Mononuclear cell (primary cell): ENCODE measurements around the gene SASS6. TPM values are rescaled to one million over a fixed set of nuclear protein-coding genes. Genes with fewer than 3 reads are reported as not detected.

Experiments
- H3K27me3 ChIP-seq: 2 replicates; pipeline ENCODE4 v1.6.0; 2011; ENCODE audit warnings: low read length, control low read depth; ENCODE audit not compliant: insufficient read depth
- H3K4me1 ChIP-seq: 2 replicates; pipeline ENCODE4 v1.5.1; 2011; ENCODE audit warnings: mild to moderate bottlenecking, low read length, control low read depth; ENCODE audit not compliant: insufficient read depth
- H3K4me3 ChIP-seq: 2 replicates; pipeline ENCODE4 v1.5.1; 2011; ENCODE audit warnings: mild to moderate bottlenecking, low read length, moderate library complexity
- H3K9me3 ChIP-seq: 2 replicates; pipeline ENCODE4 v1.5.1; 2011; ENCODE audit warnings: low read depth, mild to moderate bottlenecking, control low read depth, low read length
- total RNA-seq: library from RNA; depleted of rRNA; stranded (reverse); fragments of >200 nt; gene quantifications from one replicate; pipeline ENCODE4 v1.2.3, GENCODE V29; 2012

SASS6 gene
- total RNA-seq, 1 donor: 1.8 TPM

DNA sequence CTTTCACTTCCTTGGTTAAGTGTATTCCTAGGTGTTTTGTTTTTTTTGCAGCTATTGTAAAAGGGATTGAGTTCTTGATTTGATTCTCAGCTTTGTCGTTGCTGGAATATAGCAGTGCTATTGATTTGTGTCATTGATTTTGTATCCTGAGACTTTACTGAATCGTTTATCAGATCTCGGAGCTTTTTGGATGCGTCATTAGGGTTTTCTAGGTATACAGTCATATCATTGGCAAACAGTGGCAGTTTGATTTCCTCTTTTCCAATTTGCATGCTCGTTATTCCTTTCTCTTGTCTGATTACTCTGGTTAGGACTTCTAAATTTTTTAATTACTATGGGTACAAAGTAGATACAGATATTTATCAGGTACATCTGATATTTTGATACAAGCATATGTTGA, 87.5 kb downstream of the SASS6 start:
- no peaks in the 10 kb centered on the region for H3K9me3 ChIP-seq
- H3K4me1 ChIP-seq: peaks cover 70% of the 10 kb centered on the region
- no peak overlapping the region for H3K4me3 ChIP-seq
- H3K27me3 ChIP-seq: no peaks in the 10 kb centered on the region

DNA sequence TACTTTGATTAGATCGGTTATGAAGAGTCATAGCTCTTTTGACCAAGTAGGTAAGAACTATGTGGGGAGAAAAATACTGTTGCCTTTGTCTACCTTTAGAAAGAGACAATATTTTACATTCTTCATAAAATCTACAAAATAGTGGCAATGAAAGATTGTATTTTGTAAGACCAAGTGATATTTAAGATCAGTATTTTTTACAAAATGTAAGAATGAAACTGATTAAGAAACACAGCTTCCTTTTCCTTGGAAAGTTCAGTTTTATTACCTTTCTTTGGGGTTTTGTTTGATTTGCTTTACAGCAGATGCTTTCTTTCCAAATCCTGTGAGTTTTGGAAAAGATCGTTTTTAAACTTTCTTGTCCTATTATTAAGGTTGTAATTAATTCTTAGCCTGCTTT, 93.1 kb downstream of the SASS6 start:
- no peaks in the 10 kb centered on the region for H3K9me3 ChIP-seq
- H3K27me3 ChIP-seq: no peaks in the 10 kb centered on the region
- peak overlapping the region; percentile 95 for H3K4me3 ChIP-seq
- H3K4me1 ChIP-seq: peaks cover 40% of the 10 kb centered on the region

DNA sequence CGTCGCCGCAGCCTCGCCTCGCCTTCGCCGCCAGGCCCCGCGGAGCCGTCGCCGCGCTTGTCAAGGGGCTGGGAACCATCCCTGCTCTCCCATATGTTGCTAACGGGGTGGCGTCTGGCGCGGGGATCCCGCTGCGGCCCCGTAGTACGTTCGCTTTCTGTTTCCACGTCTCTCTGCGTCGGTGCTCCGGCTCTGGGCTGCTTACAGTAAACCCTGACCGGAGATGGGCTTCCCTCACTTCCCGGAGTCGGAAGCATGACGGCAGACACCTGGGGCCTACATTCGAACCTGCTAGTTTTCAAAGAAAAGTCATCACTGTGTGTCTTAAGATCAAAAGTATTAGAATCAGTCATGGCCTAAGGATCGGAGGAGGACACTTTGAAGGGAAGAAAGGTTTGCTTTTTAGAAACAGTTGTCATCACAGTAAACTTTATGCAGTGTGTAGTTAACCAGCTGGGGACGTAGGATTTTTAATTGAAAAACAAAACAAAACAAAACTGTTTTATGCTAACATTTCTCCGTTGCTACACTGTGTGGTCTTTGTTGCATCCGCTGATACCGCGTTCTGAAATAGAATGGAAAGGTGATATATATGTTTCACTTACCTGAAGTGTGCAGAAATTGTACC, 94.0 kb downstream of the SASS6 start:
- Histone ChIP-seq H3K4me1 (peaks cover 38% of the 10 kb centered on the region), H3K4me3 (peak overlapping the region; percentile 95), H3K9me3 (no peaks in the 10 kb centered on the region), H3K27me3 (no peaks in the 10 kb centered on the region)

DNA sequence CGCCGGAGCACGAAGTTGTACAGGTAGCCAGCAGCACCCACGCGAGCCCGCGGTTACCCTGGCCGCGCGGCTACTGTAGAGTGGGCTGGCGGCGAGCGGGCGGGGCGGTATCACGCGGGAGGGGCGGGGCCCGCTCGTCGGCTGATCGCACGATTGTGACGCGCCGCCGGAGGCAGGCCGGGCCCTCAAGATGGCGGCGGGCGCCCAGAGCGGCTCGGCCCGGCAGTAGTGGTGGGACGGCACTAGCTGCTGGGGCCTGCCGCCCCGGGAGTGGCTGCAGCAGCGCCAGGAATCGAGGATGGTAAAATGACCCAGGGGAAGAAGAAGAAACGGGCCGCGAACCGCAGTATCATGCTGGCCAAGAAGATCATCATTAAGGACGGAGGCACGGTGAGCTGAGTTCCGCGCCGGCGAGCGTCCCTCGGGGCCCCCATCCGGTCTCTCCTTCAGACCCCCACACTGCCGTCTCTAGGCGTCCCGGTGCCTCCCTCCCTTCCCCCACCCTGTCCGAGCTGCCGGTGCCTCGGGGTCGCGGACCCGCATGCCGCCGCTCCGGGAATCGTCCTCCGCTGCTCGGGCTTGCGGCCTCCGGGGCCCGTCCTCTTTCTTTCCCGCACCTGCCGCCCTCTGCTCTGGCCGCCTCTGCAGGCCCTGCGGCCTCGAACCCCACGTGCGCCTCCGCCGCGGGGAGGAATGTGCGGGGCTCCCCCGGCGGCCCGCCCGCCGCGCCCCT, 94.6 kb downstream of the SASS6 start:
- Histone ChIP-seq H3K4me1 (peaks cover 38% of the 10 kb centered on the region), H3K27me3 (no peaks in the 10 kb centered on the region), H3K9me3 (no peaks in the 10 kb centered on the region), H3K4me3 (peak overlapping the region; percentile 95)

DNA sequence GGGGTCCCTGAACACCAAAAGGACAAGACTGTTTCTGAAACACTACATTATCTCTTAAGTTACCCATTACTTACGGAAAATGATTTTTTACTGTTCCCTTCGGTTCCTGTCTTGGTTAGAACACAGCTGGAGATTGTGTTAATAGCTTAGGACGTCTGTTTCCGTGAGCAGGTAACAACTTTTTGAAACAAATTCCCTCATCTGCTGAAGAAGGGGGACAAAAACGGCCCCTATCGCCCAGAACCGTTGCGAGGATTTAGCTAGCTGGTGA, 95.1 kb downstream of the SASS6 start:
- peaks cover 35% of the 10 kb centered on the region for H3K4me1 ChIP-seq
- no peaks in the 10 kb centered on the region for H3K9me3 ChIP-seq
- peak overlapping the region; percentile 95 for H3K4me3 ChIP-seq
- no peaks in the 10 kb centered on the region for H3K27me3 ChIP-seq

DNA sequence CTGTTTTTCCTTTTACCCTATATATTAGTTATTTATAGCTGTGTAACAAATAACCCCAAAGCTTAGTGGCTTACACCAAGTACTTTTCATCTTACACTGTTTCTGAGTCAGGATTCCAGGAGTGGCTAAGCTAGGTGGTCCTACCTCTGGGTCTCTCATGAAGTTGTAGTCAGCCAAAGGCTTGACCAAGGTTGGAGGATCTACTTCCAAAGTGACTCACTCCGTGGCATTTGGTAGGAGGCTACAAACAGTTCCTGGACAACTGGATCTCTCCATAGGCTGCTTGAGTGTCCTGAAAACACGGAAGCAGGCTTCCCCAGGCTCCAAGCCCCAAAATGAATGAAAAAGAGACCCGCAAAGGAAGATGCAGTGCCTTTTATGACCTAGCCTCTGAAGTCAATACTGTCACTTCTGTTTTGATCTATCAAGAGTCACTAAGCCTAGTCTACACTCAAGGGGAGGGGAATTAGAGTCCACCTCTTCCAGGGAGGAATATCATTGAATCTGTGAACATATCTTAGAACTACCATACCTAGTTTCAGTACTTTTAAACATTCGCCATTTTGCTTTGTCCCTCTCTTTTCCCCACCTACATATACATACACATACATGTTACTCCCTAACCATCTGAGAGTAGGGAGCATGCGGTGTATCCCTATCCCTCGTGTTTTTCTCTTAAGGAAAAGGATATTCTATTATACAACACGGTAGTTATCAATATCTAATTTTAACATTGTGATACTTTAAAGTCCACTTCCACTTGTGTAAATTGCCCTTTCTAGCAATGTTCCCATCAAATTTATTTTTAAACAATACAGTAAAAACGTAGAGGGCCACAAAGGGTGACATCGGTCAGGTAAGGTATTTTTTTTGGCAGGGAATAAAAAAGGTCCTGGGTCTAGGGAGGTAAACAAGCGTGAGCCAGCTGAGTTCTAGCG, 95.7 kb downstream of the SASS6 start:
- H3K4me3 ChIP-seq: peak overlapping the region; percentile 95
- no peaks in the 10 kb centered on the region for H3K27me3 ChIP-seq
- H3K9me3 ChIP-seq: no peaks in the 10 kb centered on the region
- peaks cover 29% of the 10 kb centered on the region for H3K4me1 ChIP-seq

DNA sequence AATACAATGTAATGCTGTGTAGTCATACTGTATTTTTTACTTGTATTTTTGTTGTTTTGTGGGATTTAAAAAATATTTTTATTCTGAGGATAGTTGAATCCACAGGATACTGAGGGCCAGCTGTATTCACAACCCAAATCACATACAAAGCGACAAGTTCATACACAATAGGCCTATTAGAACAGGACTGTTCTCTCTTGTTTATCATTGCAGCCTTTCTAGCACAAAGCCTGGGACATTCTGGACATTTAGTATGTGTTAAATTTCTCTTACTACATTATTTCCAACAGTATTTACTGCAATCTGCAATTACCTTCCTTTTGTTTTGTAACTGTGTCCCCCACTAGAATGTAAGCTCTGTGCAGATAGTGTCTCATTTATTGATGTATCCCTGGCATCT, 97.5 kb downstream of the SASS6 start:
- H3K27me3 ChIP-seq: no peaks in the 10 kb centered on the region
- peaks cover 19% of the 10 kb centered on the region for H3K4me1 ChIP-seq
- H3K4me3 ChIP-seq: no peak overlapping the region
- H3K9me3 ChIP-seq: no peaks in the 10 kb centered on the region

DNA sequence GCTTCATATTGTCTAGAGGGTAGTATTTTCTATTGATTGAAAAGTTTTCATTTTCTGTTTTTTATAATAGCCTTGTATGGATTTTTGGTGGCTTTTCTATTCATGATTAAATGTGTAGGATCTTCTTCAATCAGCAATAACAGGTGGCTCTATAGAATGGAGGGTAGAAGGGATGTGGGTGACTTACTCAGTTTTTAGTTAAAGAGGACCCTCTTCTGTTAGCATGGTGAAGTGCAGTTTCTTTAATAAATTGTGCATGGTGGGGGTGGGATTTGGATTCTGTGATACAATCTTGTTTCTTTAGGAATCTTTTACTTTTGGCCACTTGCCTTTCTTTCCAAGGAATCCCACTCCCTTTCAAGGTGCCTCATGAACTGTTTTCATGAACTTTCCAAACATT, 98.3 kb downstream of the SASS6 start:
- Histone ChIP-seq H3K4me3 (no peak overlapping the region), H3K9me3 (no peaks in the 10 kb centered on the region), H3K4me1 (peaks cover 14% of the 10 kb centered on the region), H3K27me3 (no peaks in the 10 kb centered on the region)

Other genes starting within 250 kb of the SASS6 start
- 31.0 TPM for gene SLC35A3, start 162.9 kb downstream of the SASS6 start, total RNA-seq
- gene TRMT13, start 233 bp upstream of the SASS6 start, total RNA-seq: 6.3 TPM
- gene LRRC39, start 45.3 kb upstream of the SASS6 start, total RNA-seq: 1.3 TPM
- 4.2 TPM for gene DBT, start 116.9 kb upstream of the SASS6 start, total RNA-seq
- gene RTCA, start 133.3 kb upstream of the SASS6 start, total RNA-seq: 26.4 TPM
- 167 TPM for gene CDC14A, start 219.6 kb upstream of the SASS6 start, total RNA-seq